IMR-90 (cell line): ENCODE measurements around the gene TMEM260. TPM values are rescaled to one million over a fixed set of nuclear protein-coding genes. Genes with fewer than 3 reads are reported as not detected.

Source experiments
- ATAC-seq: fragments of 200-7000 bp; cut with Tn5 transposase; 2 replicates; pipeline ENCODE4 v1.9.1; 2020; ENCODE audit warnings: low read depth, mild to moderate bottlenecking, moderate library complexity
- BruUV-seq: library from RNA; stranded (reverse); fragments of 400-500 nt; replicated peaks from 2 replicates; lab custom pipeline; 2021; lab: Mats Ljungman, UMichigan
- CTCF ChIA-PET: fragments of 300-600 bp; formaldehyde crosslinking; extraction: SDS; loops from one replicate; lab custom pipeline; 2021; ENCODE audit warnings: antibody characterized with exemption; lab: Yijun Ruan, JAX
- POLR2A ChIA-PET: fragments of 300-600 bp; sonication (Branson Sonifier 250); formaldehyde crosslinking; loops from one replicate; lab custom pipeline; 2022; ENCODE audit warnings: antibody characterized with exemption; ENCODE audit not compliant: unreplicated experiment; lab: Charles Lee
- DNase-seq: peaks from one replicate; pipeline ENCODE4 v3.0.0; 2013
- H2AFZ ChIP-seq: replicated peaks from 2 replicates; pipeline ENCODE3; 2013; ENCODE audit warnings: low read length, mild to moderate bottlenecking; ENCODE audit not compliant: poor library complexity
- H2AK5ac ChIP-seq: 2 replicates; pipeline ENCODE4 v1.6.1; 2013; ENCODE audit warnings: low read depth, low read length, inconsistent platforms
- H2AK9ac ChIP-seq: replicated peaks from 2 replicates; pipeline ENCODE3; 2013; ENCODE audit warnings: mild to moderate bottlenecking, low read depth, low read length, moderate library complexity; ENCODE audit not compliant: poor library complexity
- H2BK120ac ChIP-seq: 2 replicates; pipeline ENCODE4 v1.6.1; 2013; ENCODE audit warnings: low read depth, low read length, inconsistent platforms
- H2BK15ac ChIP-seq: 3 replicates; pipeline ENCODE4 v1.6.1; 2013; ENCODE audit warnings: low read depth, low read length, inconsistent platforms
- H2BK20ac ChIP-seq: 2 replicates; pipeline ENCODE4 v1.6.1; 2013; ENCODE audit warnings: low read depth, mild to moderate bottlenecking, inconsistent platforms, low read length, moderate library complexity
- H2BK5ac ChIP-seq: 2 replicates; pipeline ENCODE4 v1.6.1; 2013; ENCODE audit warnings: mild to moderate bottlenecking, low read depth, low read length, inconsistent platforms; ENCODE audit not compliant: poor library complexity, severe bottlenecking
- H3K14ac ChIP-seq: replicated peaks from 2 replicates; pipeline ENCODE4 v1.6.1; 2013; ENCODE audit warnings: low read depth, low read length, inconsistent platforms
- H3K18ac ChIP-seq: 2 replicates; pipeline ENCODE4 v1.6.1; 2013; ENCODE audit warnings: low read depth, low read length, control low read depth
- H3K23ac ChIP-seq: 2 replicates; pipeline ENCODE4 v1.6.1; 2013; ENCODE audit warnings: low read depth, low read length, inconsistent platforms
- H3K27ac ChIP-seq: 2 replicates; pipeline ENCODE4 v1.5.1; 2013; ENCODE audit warnings: mild to moderate bottlenecking, control low read depth, low read length; ENCODE audit not compliant: insufficient read depth
- H3K27me3 ChIP-seq: 2 replicates; pipeline ENCODE4 v1.6.1; 2013; ENCODE audit warnings: low read length; ENCODE audit not compliant: control insufficient read depth, insufficient read depth
- H3K36me3 ChIP-seq: 2 replicates; pipeline ENCODE4 v1.6.1; 2013; ENCODE audit warnings: low read length, mixed read lengths; ENCODE audit not compliant: control insufficient read depth, insufficient read depth
- H3K4ac ChIP-seq: 2 replicates; pipeline ENCODE4 v1.6.1; 2013; ENCODE audit warnings: low read depth, low read length, inconsistent platforms
- H3K4me1 ChIP-seq: 2 replicates; pipeline ENCODE4 v1.6.1; 2013; ENCODE audit warnings: low read length, mixed read lengths; ENCODE audit not compliant: control insufficient read depth, insufficient read depth
- H3K4me2 ChIP-seq: 2 replicates; pipeline ENCODE4 v1.6.1; 2013; ENCODE audit warnings: low read depth, mild to moderate bottlenecking, control low read depth, low read length, moderate library complexity
- H3K4me3 ChIP-seq: 2 replicates; pipeline ENCODE4 v1.5.1; 2013; ENCODE audit warnings: low read depth, mild to moderate bottlenecking, control low read depth, low read length, moderate library complexity; ENCODE audit not compliant: insufficient read depth
- H3K56ac ChIP-seq: 2 replicates; pipeline ENCODE4 v1.6.1; 2013; ENCODE audit warnings: low read length, inconsistent platforms; ENCODE audit not compliant: insufficient read depth; ENCODE audit errors: extremely low read depth
- H3K79me1 ChIP-seq, 2 experiments: 2 replicates each; pipeline ENCODE4 v1.6.1; 2013; ENCODE audit warnings: low read length in 2 of 2, inconsistent platforms in 1 of 2, low read depth in 1 of 2
- H3K9ac ChIP-seq: 2 replicates; pipeline ENCODE4 v1.6.1; 2013; ENCODE audit warnings: low read depth, low read length, control low read depth
- H3K9me1 ChIP-seq: 2 replicates; pipeline ENCODE4 v1.6.1; 2013; ENCODE audit warnings: low read length, inconsistent platforms; ENCODE audit not compliant: insufficient read depth
- H3K9me3 ChIP-seq: 2 replicates; pipeline ENCODE4 v1.6.1; 2013; ENCODE audit warnings: low read length; ENCODE audit not compliant: control insufficient read depth, insufficient read depth
- H4K20me1 ChIP-seq: 2 replicates; pipeline ENCODE4 v1.6.1; 2013; ENCODE audit warnings: low read length, inconsistent platforms; ENCODE audit not compliant: insufficient read depth
- H4K5ac ChIP-seq: 2 replicates; pipeline ENCODE4 v1.6.1; 2013; ENCODE audit warnings: mild to moderate bottlenecking, low read depth, low read length, control low read depth
- H4K8ac ChIP-seq, 2 experiments: 2 replicates each; pipeline ENCODE4 v1.6.1; 2013; ENCODE audit warnings: low read depth in 2 of 2, low read length in 2 of 2, control low read depth in 1 of 2, inconsistent platforms in 1 of 2
- H4K91ac ChIP-seq: 2 replicates; pipeline ENCODE4 v1.6.1; 2013; ENCODE audit warnings: low read depth, low read length, inconsistent platforms; ENCODE audit not compliant: insufficient read depth
- BHLHE40 ChIP-seq: fragments of 150-350 bp; IDR thresholded peaks from 2 replicates; pipeline ENCODE4 v1.6.1; 2016; ENCODE audit warnings: mild to moderate bottlenecking, low read depth, low read length
- CEBPB ChIP-seq: IDR thresholded peaks from 2 replicates; pipeline ENCODE4 v1.6.1; 2012; ENCODE audit warnings: low read depth, low read length, improper control_type of control experiment
- CHD1 ChIP-seq: IDR thresholded peaks from 2 replicates; pipeline ENCODE4 v1.6.1; 2012; ENCODE audit warnings: low read depth, low read length, improper control_type of control experiment
- FOS ChIP-seq: fragments of 150-350 bp; IDR thresholded peaks from 2 replicates; pipeline ENCODE4 v1.6.1; 2016; ENCODE audit warnings: low read depth, low read length
- MAFK ChIP-seq: IDR thresholded peaks from 2 replicates; pipeline ENCODE4 v1.6.1; 2012; ENCODE audit warnings: low read depth, low read length, improper control_type of control experiment
- MAZ ChIP-seq: IDR thresholded peaks from 2 replicates; pipeline ENCODE4 v1.6.1; 2012; ENCODE audit warnings: low read depth, mild to moderate bottlenecking, low read length, improper control_type of control experiment, moderate library complexity, borderline replicate concordance
- MXI1 ChIP-seq: IDR thresholded peaks from 2 replicates; pipeline ENCODE4 v1.6.1; 2012; ENCODE audit warnings: low read depth, mild to moderate bottlenecking, low read length, moderate library complexity, borderline replicate concordance
- NFE2L2 ChIP-seq: fragments of 150-350 bp; IDR thresholded peaks from 2 replicates; pipeline ENCODE4 v1.6.1; 2016; ENCODE audit warnings: low read depth, mild to moderate bottlenecking, low read length
- POLR2A ChIP-seq: IDR thresholded peaks from 2 replicates; pipeline ENCODE4 v1.6.1; 2012; ENCODE audit warnings: mild to moderate bottlenecking, low read depth, low read length
- RAD21 ChIP-seq: IDR thresholded peaks from 2 replicates; pipeline ENCODE4 v1.6.1; 2012; ENCODE audit warnings: low read length, improper control_type of control experiment
- RCOR1 ChIP-seq: IDR thresholded peaks from 2 replicates; pipeline ENCODE4 v1.6.1; 2012; ENCODE audit warnings: mild to moderate bottlenecking, low read length, improper control_type of control experiment; ENCODE audit not compliant: insufficient replicate concordance
- RFX5 ChIP-seq: IDR thresholded peaks from 2 replicates; pipeline ENCODE4 v1.8.0; 2012; ENCODE audit warnings: low read depth, mild to moderate bottlenecking, low read length, moderate library complexity
- SMC3 ChIP-seq: fragments of 150-350 bp; IDR thresholded peaks from 2 replicates; pipeline ENCODE4 v1.6.1; 2016; ENCODE audit warnings: low read depth, mild to moderate bottlenecking, antibody characterized with exemption, low read length, moderate library complexity
- USF2 ChIP-seq: fragments of 150-350 bp; IDR thresholded peaks from 2 replicates; pipeline ENCODE4 v1.6.1; 2017; ENCODE audit warnings: mild to moderate bottlenecking, antibody characterized with exemption, low read length, low read depth
- WGBS, 2 experiments: methylation state at CpG; one replicate each; pipeline versions ENCODE4 v1.1.5 to v1.1.7; 2013; ENCODE audit warnings: missing lambda C conversion rate in 2 of 2; ENCODE audit not compliant: insufficient read length in 1 of 2; ENCODE audit errors: extremely low coverage in 2 of 2; 5-methylcytosine and 5-hydroxymethylcytosine counted together
- dilution Hi-C: fragments of 300-500 bp; cut with HindIII; formaldehyde crosslinking; loops from one replicate; pipeline ENCODE4 v1.14.3; 2018; ENCODE audit warnings: low sequenced_read_pairs; ENCODE audit not compliant: unreplicated experiment
- in situ Hi-C: fragments of 300-500 bp; cut with MboI; formaldehyde crosslinking; loops from 3 replicates; pipeline ENCODE4 v1.14.3; 2019; ENCODE audit warnings: low sequenced_read_pairs, inconsistent platforms, mixed read lengths
- intact Hi-C: fragments of 100-400 bp; cut with micrococcal nuclease; formaldehyde crosslinking; loops from 2 replicates; pipeline ENCODE4 v1.10.0; 2022
- polyA plus RNA-seq, 3 experiments: library from polyadenylated mRNA; depleted of rRNA; stranded (reverse); fragments of >200 nt; gene quantifications; 2 replicates each; pipeline ENCODE4 v1.2.3, GENCODE V29; 2012; ENCODE audit warnings: low replicate concordance in 1 of 3
- total RNA-seq: library from RNA; depleted of rRNA; stranded (reverse); fragments of >200 nt; gene quantifications from 2 replicates; pipeline ENCODE4 v1.2.3, GENCODE V29; 2012
- TF ChIP-seq, protein P1 (sequence below): fragments of 150-350 bp; IDR thresholded peaks from 2 replicates; pipeline ENCODE4 v1.6.1; 2016; ENCODE audit warnings: low read depth, mild to moderate bottlenecking, low read length, moderate library complexity, borderline replicate concordance
- TF ChIP-seq, protein P2 (sequence below): conservative IDR thresholded peaks from 2 replicates; pipeline ENCODE4 v1.5.1; 2012; ENCODE audit warnings: mild to moderate bottlenecking, low read depth, low read length, improper control_type of control experiment

Gene TMEM260
- total and polyA plus RNA-seq, 2 of the 4 experiments (the other 2 are of a cell fraction), result 6.4 to 11.5 TPM

- H4K20me1 ChIP-seq, result no peaks in the 10 kb centered on the region
- peak overlapping the region; percentile 87 for H2AK9ac ChIP-seq
- peak overlapping the region; percentile 52; the same call in 1 of the 2 replicates for H3K23ac ChIP-seq
- H2BK20ac ChIP-seq, result peak overlapping the region; percentile 96
- H3K9me1 ChIP-seq, result no peaks in the 10 kb centered on the region
- no peak overlapping the region for H3K4me2 ChIP-seq
- H2BK5ac ChIP-seq, result peak overlapping the region; percentile 15
- in situ Hi-C loops (loop anchor here (25.0 kb wide), 1 partner anchor 646 kb away; no protein-coding TSS in a partner anchor), intact Hi-C loops (no loop called here), dilution Hi-C loops (no loop called here)
- TF ChIP-seq NFE2L2 (no peak), RFX5 (no peak), MAFK (no peak), CEBPB (no peak), RAD21 (no peak), MXI1 (no peak), BHLHE40 (no peak), MAZ (no peak), RCOR1 (no peak), SMC3 (no peak), USF2 (no peak), CHD1 (no peak), FOS (no peak), POLR2A (no peak)
- TF ChIP-seq, protein P1, sequence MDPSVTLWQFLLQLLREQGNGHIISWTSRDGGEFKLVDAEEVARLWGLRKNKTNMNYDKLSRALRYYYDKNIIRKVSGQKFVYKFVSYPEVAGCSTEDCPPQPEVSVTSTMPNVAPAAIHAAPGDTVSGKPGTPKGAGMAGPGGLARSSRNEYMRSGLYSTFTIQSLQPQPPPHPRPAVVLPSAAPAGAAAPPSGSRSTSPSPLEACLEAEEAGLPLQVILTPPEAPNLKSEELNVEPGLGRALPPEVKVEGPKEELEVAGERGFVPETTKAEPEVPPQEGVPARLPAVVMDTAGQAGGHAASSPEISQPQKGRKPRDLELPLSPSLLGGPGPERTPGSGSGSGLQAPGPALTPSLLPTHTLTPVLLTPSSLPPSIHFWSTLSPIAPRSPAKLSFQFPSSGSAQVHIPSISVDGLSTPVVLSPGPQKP, result no peak
- TF ChIP-seq, protein P2, sequence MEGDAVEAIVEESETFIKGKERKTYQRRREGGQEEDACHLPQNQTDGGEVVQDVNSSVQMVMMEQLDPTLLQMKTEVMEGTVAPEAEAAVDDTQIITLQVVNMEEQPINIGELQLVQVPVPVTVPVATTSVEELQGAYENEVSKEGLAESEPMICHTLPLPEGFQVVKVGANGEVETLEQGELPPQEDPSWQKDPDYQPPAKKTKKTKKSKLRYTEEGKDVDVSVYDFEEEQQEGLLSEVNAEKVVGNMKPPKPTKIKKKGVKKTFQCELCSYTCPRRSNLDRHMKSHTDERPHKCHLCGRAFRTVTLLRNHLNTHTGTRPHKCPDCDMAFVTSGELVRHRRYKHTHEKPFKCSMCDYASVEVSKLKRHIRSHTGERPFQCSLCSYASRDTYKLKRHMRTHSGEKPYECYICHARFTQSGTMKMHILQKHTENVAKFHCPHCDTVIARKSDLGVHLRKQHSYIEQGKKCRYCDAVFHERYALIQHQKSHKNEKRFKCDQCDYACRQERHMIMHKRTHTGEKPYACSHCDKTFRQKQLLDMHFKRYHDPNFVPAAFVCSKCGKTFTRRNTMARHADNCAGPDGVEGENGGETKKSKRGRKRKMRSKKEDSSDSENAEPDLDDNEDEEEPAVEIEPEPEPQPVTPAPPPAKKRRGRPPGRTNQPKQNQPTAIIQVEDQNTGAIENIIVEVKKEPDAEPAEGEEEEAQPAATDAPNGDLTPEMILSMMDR, result no peak
- H4K5ac ChIP-seq, result no peak overlapping the region
- no peak overlapping the region for H3K27ac ChIP-seq
- CTCF ChIA-PET, result no interaction called here
- H2AK5ac ChIP-seq, result no peak overlapping the region
- H3K56ac ChIP-seq, result no peak overlapping the region
- H2BK120ac ChIP-seq, result peak overlapping the region; percentile 98
- peak overlapping the region in 1 of 2 experiments; percentile 87; a peak in 1 of 4 replicates for H4K8ac ChIP-seq
- peak overlapping the region; percentile 70 for H2AFZ ChIP-seq
- POLR2A ChIA-PET, result no interaction called here
- no peaks in the 10 kb centered on the region for H3K9me3 ChIP-seq
- peak; percentile 80 for ATAC-seq
- WGBS, 2 experiments, result no CpG with 5 or more reads among the region's 3 CpGs
- no peak overlapping the region for H3K9ac ChIP-seq
- peaks cover under 1% of the 10 kb centered on the region; the same call in 1 of the 2 replicates for H3K27me3 ChIP-seq
- peak overlapping the region; percentile 14; the same call in 1 of the 2 replicates for H3K14ac ChIP-seq
- H3K4ac ChIP-seq, result peak overlapping the region; percentile 90
- no TSS peak for BruUV-seq
- H3K4me1 ChIP-seq, result no peaks in the 10 kb centered on the region
- peak overlapping the region; percentile 81 for H4K91ac ChIP-seq
- H3K4me3 ChIP-seq, result no peak overlapping the region
- H3K36me3 ChIP-seq, result no peaks in the 10 kb centered on the region
- no peak overlapping the region for H2BK15ac ChIP-seq
- peak; percentile 69 for DNase-seq
- H3K18ac ChIP-seq, result 0 out of 2 replicates have a peak overlapping the region, but pooled peaks have one; percentile 20
- H3K79me1 ChIP-seq, result no peaks in the 10 kb centered on the region
These were observed 87.1 kb downstream of the TMEM260 start for GRCh38 chr14:56666716-56667115.
